Measurements from ENCODE around the gene HSP90B1. TPM values are rescaled to one million over a fixed set of nuclear protein-coding genes. Genes with fewer than 3 reads are reported as not detected.

The HSP90B1 gene
- total and polyA plus RNA-seq, 2 of the 13 experiments (the other 11 are each of a cell fraction or from before 2014, with no cell fraction given) = 800 to 954 TPM

GRCh38 chr12:103965590-103966504, 35.6 kb downstream of the HSP90B1 start, which contains the start of gene TDG (continued):
- peak; percentile 56; the same call in 1 of the 2 replicates for TF ChIP-seq ZNF160 (CRISPR knock-in tag; IDR thresholded peaks at IDR 0.05)
- TF ChIP-seq KLF6 (CRISPR knock-in tag; IDR thresholded peaks at IDR 0.05) = peak; percentile 89
- peak; percentile 31; the same call in 1 of the 2 replicates for TF ChIP-seq PITX1 (CRISPR knock-in tag; IDR thresholded peaks at IDR 0.05)
- TF ChIP-seq PHF5A (CRISPR knock-in tag; IDR thresholded peaks at IDR 0.05; ENCODE audit: low read depth, unreplicated experiment) = peak; percentile 40
- TF ChIP-seq ZNF777 (CRISPR knock-in tag; IDR thresholded peaks at IDR 0.05) = peak; percentile 55
- peak; percentile 92; the same call in 1 of the 2 replicates for TF ChIP-seq GLI4 (CRISPR knock-in tag; IDR thresholded peaks at IDR 0.05; ENCODE audit: borderline replicate concordance)
- TF ChIP-seq, protein P1, sequence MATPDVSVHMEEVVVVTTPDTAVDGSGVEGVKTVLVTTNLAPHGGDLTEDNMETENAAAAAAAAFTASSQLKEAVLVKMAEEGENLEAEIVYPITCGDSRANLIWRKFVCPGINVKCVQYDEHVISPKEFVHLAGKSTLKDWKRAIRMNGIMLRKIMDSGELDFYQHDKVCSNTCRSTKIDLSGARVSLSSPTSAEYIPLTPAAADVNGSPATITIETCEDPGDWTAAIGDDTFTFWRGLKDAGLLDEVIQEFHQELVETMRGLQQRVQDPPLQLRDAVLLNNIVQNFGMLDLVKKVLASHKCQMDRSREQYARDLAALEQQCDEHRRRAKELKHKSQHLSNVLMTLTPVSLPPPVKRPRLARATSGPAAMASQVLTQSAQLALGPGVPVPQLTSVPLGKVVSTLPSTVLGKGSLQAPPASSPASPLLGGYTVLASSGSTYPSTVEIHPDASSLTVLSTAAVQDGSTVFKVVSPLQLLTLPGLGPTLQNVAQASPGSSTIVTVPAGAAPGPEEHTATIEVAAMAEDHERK (CRISPR knock-in tag; IDR thresholded peaks at IDR 0.05; ENCODE audit: low read depth) = no peak
- TF ChIP-seq ZNF496 (CRISPR knock-in tag; IDR thresholded peaks at IDR 0.05; ENCODE audit: insufficient replicate concordance) = no peak
- no peak for TF ChIP-seq TCF7L2 (IDR thresholded peaks at IDR 0.05; ENCODE audit: low read depth, low read length)
- TF ChIP-seq PATZ1 (CRISPR knock-in tag; IDR thresholded peaks at IDR 0.05) = peak; percentile 79
- TF ChIP-seq HMGXB4 (CRISPR knock-in tag; IDR thresholded peaks at IDR 0.05; ENCODE audit: borderline replicate concordance in 1 of 2, low read depth in 1 of 2) = peak; percentile 69 to 80
- TF ChIP-seq ZC3H13 (CRISPR knock-in tag; IDR thresholded peaks at IDR 0.05) = peak; percentile 70; the same call in 1 of the 2 replicates
- 0 out of 2 replicates have a peak, but pooled peaks have one; percentile 20 for TF ChIP-seq ZNF720 (CRISPR knock-in tag; IDR thresholded peaks at IDR 0.05)
- no peak for TF ChIP-seq ZNF34 (CRISPR knock-in tag; IDR thresholded peaks at IDR 0.05; ENCODE audit: borderline replicate concordance)
- TF ChIP-seq SSRP1 (CRISPR knock-in tag; IDR thresholded peaks at IDR 0.05) = no peak
- TF ChIP-seq DRAP1 (CRISPR knock-in tag; IDR thresholded peaks at IDR 0.05) = peak; percentile 89
- TF ChIP-seq ZNF761 (CRISPR knock-in tag; conservative IDR thresholded peaks at IDR 0.05) = 0 out of 2 replicates have a peak, but pooled peaks have one; percentile 47
- TF ChIP-seq, protein P2, sequence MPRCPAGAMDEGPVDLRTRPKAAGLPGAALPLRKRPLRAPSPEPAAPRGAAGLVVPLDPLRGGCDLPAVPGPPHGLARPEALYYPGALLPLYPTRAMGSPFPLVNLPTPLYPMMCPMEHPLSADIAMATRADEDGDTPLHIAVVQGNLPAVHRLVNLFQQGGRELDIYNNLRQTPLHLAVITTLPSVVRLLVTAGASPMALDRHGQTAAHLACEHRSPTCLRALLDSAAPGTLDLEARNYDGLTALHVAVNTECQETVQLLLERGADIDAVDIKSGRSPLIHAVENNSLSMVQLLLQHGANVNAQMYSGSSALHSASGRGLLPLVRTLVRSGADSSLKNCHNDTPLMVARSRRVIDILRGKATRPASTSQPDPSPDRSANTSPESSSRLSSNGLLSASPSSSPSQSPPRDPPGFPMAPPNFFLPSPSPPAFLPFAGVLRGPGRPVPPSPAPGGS (CRISPR knock-in tag; IDR thresholded peaks at IDR 0.05) = peak; percentile 97
- peak; percentile 52; the same call in 1 of the 2 replicates for TF ChIP-seq MIER3 (CRISPR knock-in tag; IDR thresholded peaks at IDR 0.05; ENCODE audit: borderline replicate concordance)
- TF ChIP-seq ZNF614 (CRISPR knock-in tag; IDR thresholded peaks at IDR 0.05; ENCODE audit: borderline replicate concordance) = 0 out of 2 replicates have a peak, but pooled peaks have one; percentile 53
- TF ChIP-seq TCF12 (IDR thresholded peaks at IDR 0.05) = no peak
- peak; percentile 84; the same call in 1 of the 2 replicates for TF ChIP-seq TCF12 (CRISPR knock-in tag; IDR thresholded peaks at IDR 0.05)
